ENCODE results near the gene EEF1E1.

DNA sequence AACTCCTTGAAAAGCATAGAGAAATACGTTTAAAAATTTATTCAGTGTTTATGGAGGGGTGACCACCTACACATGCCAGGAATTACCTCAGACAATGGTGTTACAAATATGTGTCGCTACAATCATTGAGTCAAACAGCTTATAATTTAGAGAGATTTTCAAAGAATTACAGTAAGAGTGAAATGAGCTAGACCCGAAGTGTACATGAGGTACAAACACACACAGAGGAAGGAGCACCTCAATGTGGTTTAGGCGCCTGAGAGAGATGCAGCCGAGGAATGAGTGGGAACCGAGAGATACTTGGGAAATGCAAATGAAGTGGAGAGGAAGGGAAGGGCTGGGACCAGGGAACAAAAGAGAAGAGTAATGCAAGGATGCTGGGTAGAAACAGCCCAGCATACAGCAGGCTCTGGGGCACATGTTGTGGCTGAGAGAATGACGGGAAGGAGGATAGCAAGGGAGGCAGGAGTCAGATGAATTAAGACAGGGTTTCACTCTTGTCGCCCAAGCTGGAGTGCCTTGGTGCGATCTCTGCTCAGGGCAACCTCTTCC lies 15.5 kb downstream of the EEF1E1 start:
- TF ChIP-seq, protein P1, sequence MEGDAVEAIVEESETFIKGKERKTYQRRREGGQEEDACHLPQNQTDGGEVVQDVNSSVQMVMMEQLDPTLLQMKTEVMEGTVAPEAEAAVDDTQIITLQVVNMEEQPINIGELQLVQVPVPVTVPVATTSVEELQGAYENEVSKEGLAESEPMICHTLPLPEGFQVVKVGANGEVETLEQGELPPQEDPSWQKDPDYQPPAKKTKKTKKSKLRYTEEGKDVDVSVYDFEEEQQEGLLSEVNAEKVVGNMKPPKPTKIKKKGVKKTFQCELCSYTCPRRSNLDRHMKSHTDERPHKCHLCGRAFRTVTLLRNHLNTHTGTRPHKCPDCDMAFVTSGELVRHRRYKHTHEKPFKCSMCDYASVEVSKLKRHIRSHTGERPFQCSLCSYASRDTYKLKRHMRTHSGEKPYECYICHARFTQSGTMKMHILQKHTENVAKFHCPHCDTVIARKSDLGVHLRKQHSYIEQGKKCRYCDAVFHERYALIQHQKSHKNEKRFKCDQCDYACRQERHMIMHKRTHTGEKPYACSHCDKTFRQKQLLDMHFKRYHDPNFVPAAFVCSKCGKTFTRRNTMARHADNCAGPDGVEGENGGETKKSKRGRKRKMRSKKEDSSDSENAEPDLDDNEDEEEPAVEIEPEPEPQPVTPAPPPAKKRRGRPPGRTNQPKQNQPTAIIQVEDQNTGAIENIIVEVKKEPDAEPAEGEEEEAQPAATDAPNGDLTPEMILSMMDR (tag by site-specific recombination; IDR thresholded peaks at IDR 0.05): no peak
- TF ChIP-seq SP2 (tag by site-specific recombination; IDR thresholded peaks at IDR 0.05): no peak
- TF ChIP-seq ZBTB26 (tag by site-specific recombination; optimal IDR thresholded peaks at IDR 0.05): no peak
